ENCODE data around the gene KRT23.
"Not testable (repeated sequence)": the region's sequence is repeated elsewhere in the genome, so short reads cannot be mapped to it uniquely, and the experiment has no call there.

GRCh38 chr17:40917116-40917515, 20.3 kb downstream of the KRT23 start:
- TF ChIP-seq CTCF (IDR thresholded peaks at IDR 0.05; ENCODE audit: low read depth, low read length); POLR2A (IDR thresholded peaks at IDR 0.05; ENCODE audit: extremely low read depth, insufficient read length); MAX (IDR thresholded peaks at IDR 0.05; ENCODE audit: low read depth, low read length); MYC (IDR thresholded peaks at IDR 0.05; ENCODE audit: low read depth, low read length): not testable (repeated sequence)
